Common myeloid progenitor, CD34-positive (primary cell): Measurements from ENCODE around the gene SLCO3A1.

Experiments
- CTCF ChIA-PET: fragments of 350-600 bp; sonication (Branson Sonifier 250); formaldehyde crosslinking; loops from one replicate; lab custom pipeline; 2021; ENCODE audit warnings: antibody characterized with exemption; lab: Charles Lee
- POLR2A ChIA-PET: fragments of 350-600 bp; sonication (Branson Sonifier 250); formaldehyde crosslinking; loops from one replicate; lab custom pipeline; 2021; ENCODE audit warnings: antibody characterized with exemption; lab: Charles Lee
- DNase-seq, 3 donors: peaks; one replicate each; pipeline versions ENCODE4 v3.0.0 to v3.0.0-alpha.2; 2013
- H3K27ac ChIP-seq, 2 experiments: 1 replicate in 1 of 2; 2 replicates in 1 of 2; pipeline ENCODE4 v1.7.0; 2013; ENCODE audit warnings: inconsistent platforms in 2 of 2, low read length in 2 of 2, mild to moderate bottlenecking in 2 of 2, low read depth in 1 of 2, moderate library complexity in 1 of 2; ENCODE audit not compliant: severe bottlenecking in 2 of 2, insufficient read depth in 1 of 2, poor library complexity in 1 of 2
- H3K27me3 ChIP-seq, 5 experiments: replicated peaks in 2 of 5; 1 replicate in 3 of 5; 2 replicates in 2 of 5; pipeline versions ENCODE4 v1.6.1 to v1.7.0; 2013; ENCODE audit warnings: low read length in 4 of 5, mild to moderate bottlenecking in 2 of 5, moderate library complexity in 2 of 5, inconsistent platforms in 1 of 5; ENCODE audit not compliant: insufficient read depth in 5 of 5, control insufficient read depth in 4 of 5
- H3K36me3 ChIP-seq, 4 experiments: 1 replicate in 2 of 4; 2 replicates in 2 of 4; pipeline versions ENCODE4 v1.6.1 to v1.7.0; 2013; ENCODE audit warnings: low read length in 3 of 4, control low read depth in 1 of 4, mild to moderate bottlenecking in 1 of 4; ENCODE audit not compliant: control insufficient read depth in 4 of 4, insufficient read depth in 4 of 4
- H3K4me1 ChIP-seq, 4 experiments: 1 replicate in 3 of 4; 2 replicates in 1 of 4; pipeline versions ENCODE4 v1.6.1 to v1.7.1; 2013; ENCODE audit warnings: low read length in 3 of 4, mild to moderate bottlenecking in 3 of 4, control low read depth in 1 of 4, inconsistent platforms in 1 of 4, moderate library complexity in 1 of 4; ENCODE audit not compliant: control insufficient read depth in 4 of 4, insufficient read depth in 4 of 4; ENCODE audit errors: control extremely low read depth in 1 of 4
- H3K4me3 ChIP-seq, 7 experiments: 1 replicate in 4 of 7; 2 replicates in 3 of 7; pipeline versions ENCODE4 v1.5.1 to v1.7.0; 2013; ENCODE audit warnings: mild to moderate bottlenecking in 7 of 7, low read length in 6 of 7, moderate library complexity in 6 of 7, inconsistent platforms in 2 of 7, low read depth in 2 of 7, control low read depth in 1 of 7; ENCODE audit not compliant: insufficient read depth in 4 of 7, control insufficient read depth in 1 of 7; ENCODE audit errors: extremely low read depth in 1 of 7
- H3K9me3 ChIP-seq, 5 experiments: 1 replicate in 4 of 5; 2 replicates in 1 of 5; pipeline versions ENCODE4 v1.6.1 to v1.7.1; 2013; ENCODE audit warnings: low read length in 4 of 5, mild to moderate bottlenecking in 2 of 5, inconsistent platforms in 1 of 5, low read depth in 1 of 5, moderate library complexity in 1 of 5; ENCODE audit not compliant: control insufficient read depth in 4 of 5, insufficient read depth in 2 of 5; ENCODE audit errors: control extremely low read depth in 1 of 5
- WGBS: methylation state at CpG from one replicate; pipeline ENCODE4 v1.1.5; 2013; ENCODE audit not compliant: insufficient coverage; 5-methylcytosine and 5-hydroxymethylcytosine counted together

The SLCO3A1 gene

DNA sequence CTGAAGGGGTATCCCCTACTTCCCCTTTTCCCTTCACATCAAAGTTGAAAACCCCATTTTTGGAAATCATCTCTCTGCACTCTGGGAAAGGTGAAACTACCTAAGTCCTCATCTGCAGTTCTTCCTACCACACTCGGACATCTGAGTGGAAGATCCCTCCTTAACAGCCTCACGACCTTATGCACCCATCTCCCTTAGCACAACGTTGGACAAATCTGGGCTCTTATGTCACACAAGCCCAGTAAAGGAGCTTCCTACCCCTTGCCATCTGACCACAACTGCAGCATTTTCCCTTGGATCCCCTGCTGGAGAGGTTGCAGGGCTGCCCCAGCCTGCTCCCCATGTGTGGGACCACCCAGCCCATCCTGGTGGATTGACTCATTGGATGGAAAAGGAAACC is 288.1 kb downstream of the SLCO3A1 start:
- CTCF ChIA-PET, result no interaction called here
- H3K27ac ChIP-seq, result no peak overlapping the region
- no peaks in the 10 kb centered on the region for H3K4me1 ChIP-seq
- H3K36me3 ChIP-seq, result peaks cover 0 to 8% (median 4%) of the 10 kb centered on the region in 4 experiments
- H3K9me3 ChIP-seq, result peaks cover 0 to 6% (median 0%) of the 10 kb centered on the region in 5 experiments
- 95% methylated on average over 3 of the region's 3 CpGs for WGBS
- no peaks in the 10 kb centered on the region for H3K27me3 ChIP-seq
- peak in 1 of 3 donors; percentile 6 for DNase-seq
- H3K4me3 ChIP-seq, result no peak overlapping the region
- POLR2A ChIA-PET, result no interaction called here

DNA sequence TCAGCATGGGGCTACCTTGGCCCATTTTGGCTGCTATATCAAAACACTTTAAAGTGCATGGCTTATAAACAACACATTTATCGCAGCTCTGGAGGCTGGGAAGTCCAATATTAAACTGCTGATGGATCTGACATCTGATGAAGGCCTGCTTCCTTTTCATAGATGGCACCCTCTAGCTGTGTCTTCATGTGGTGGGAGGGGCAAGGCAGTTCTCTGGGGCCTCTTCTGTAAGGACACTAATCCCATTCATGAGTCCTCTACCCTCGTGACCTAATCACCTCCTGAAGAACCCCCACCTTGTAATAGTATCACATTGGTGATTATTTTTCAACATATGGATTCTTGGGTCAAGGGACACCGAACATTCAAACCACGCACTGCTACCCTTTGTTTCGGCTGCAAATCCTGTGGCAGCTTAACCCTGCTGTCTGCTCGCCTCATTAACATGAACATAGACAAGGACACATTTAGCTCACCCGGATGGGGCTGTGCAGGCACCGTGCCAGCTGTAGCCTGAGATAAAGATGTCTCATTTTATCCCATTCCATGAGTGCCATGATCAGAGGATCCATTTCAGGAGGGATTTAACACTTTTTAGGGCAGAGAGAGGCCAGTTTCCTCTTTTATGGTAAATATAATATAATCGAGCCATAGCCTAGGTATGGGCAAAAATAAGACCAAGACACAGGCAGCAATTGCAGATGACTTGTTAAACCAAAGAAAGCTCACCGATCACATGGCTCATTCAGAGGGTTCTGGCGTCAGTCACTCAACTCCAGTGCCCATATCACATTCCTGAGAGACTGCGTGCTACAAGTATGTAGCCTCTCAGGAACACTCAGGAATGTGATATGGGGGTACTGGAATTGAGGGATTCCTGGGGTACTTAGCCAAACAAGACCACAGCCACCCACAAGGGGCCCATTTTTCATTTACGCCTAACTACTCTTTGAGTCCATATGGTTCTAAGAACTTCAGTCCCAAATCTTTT is 289.0 kb downstream of the SLCO3A1 start:
- Histone ChIP-seq H3K4me3 (no peak overlapping the region), H3K9me3 (peaks cover 0 to 6% (median 0%) of the 10 kb centered on the region in 5 experiments), H3K36me3 (peaks cover 0 to 14% (median 7%) of the 10 kb centered on the region in 4 experiments), H3K27me3 (no peaks in the 10 kb centered on the region), H3K4me1 (no peaks in the 10 kb centered on the region), H3K27ac (no peak overlapping the region)
- ChIA-PET CTCF (no interaction called here), POLR2A (no interaction called here)
- 92% methylated on average over 9 of the region's 13 CpGs for WGBS
- DNase-seq, result no peak

DNA sequence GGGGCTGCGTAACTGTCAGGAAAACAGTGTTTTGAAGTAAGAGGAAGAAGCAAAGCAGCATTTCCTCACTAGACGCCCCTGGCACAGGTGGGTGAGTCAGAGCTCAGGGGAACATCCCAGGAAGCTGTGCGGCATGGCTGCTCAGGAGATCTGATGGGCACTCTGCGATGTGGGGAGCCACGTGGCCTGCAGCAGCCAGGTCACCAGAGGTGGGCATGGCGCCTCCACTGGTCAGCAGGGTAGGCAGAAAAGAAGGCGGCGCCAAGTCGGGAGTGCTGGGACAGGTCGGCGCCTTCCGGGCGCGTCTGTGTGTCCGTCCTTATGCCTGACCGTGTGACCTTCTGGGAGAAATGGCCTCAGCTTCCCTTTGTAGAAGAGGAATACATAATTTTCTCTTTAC is 290.3 kb downstream of the SLCO3A1 start:
- no peak overlapping the region for H3K4me3 ChIP-seq
- WGBS, result 95% methylated on average over 11 of the region's 16 CpGs
- no peak for DNase-seq
- H3K36me3 ChIP-seq, result peaks cover 2 to 19% (median 9%) of the 10 kb centered on the region in 4 experiments
- ChIA-PET CTCF (no interaction called here), POLR2A (no interaction called here)
- no peak overlapping the region for H3K27ac ChIP-seq
- H3K27me3 ChIP-seq, result no peaks in the 10 kb centered on the region
- H3K4me1 ChIP-seq, result no peaks in the 10 kb centered on the region
- H3K9me3 ChIP-seq, result peaks cover 0 to 6% (median 0%) of the 10 kb centered on the region in 5 experiments

DNA sequence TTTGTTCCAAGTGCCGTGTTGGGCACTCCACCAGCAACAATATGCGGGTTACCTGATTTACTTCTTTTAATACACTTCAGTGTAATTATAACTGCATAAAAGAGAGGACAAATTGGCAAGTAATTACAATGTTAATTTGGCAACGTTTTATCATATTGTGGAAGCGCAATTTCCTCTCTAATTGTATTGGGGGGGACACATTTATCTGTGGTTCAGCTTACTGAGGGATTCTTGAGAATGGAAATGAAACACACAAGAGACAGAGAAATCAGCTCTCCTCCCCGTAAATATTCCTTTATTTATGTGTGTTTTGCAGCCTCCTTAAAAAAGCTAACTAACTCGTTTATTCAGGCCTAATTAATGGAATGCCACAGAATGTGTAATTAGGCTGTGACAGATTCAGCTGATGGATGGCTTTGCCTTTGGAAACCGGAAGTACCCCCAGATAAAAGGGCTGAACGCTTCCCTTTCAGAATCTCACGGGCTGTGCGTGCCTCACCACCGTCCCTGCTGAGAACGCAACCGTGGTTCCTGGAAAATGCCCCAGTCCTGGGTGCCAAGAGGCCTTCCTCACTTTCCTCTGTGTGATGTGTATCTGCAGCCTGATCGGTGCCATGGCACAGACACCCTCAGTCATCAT is 293.1 kb downstream of the SLCO3A1 start:
- no peak for DNase-seq
- no peak overlapping the region for H3K27ac ChIP-seq
- peaks cover 0 to 6% (median 0%) of the 10 kb centered on the region in 5 experiments for H3K9me3 ChIP-seq
- no peak overlapping the region for H3K4me3 ChIP-seq
- H3K4me1 ChIP-seq, result no peaks in the 10 kb centered on the region
- 76% methylated on average over 8 of the region's 14 CpGs for WGBS
- H3K36me3 ChIP-seq, result peaks cover 4 to 24% (median 12%) of the 10 kb centered on the region in 4 experiments
- ChIA-PET POLR2A (no interaction called here), CTCF (interaction anchor here (1.0 kb wide), 1 partner anchor 49 kb away, joined by 4 read pairs; no protein-coding TSS in a partner anchor)
- H3K27me3 ChIP-seq, result no peaks in the 10 kb centered on the region

DNA sequence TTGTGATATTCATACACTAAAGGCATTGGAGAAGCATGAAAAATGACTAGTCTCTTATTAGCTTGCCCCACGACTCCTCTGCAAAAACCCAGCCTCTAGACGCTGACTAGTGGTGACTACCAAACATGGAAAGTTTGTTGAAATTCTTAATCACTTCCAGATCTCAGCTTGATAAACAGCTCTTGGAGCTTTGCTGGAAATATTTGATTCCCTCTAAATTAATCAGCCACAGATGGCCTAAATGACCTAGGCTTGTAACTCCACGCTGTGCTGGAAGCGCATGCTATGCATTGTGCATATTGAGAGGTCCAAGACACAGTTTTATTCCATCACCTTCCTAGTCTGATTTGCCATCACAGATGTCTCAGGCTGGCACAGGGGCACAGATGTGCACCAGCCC is 295.5 kb downstream of the SLCO3A1 start:
- Histone ChIP-seq H3K9me3 (peaks cover 0 to 3% (median 0%) of the 10 kb centered on the region in 5 experiments), H3K4me3 (no peak overlapping the region), H3K36me3 (peaks cover 5 to 30% (median 15%) of the 10 kb centered on the region in 4 experiments), H3K27ac (no peak overlapping the region), H3K27me3 (no peaks in the 10 kb centered on the region), H3K4me1 (no peaks in the 10 kb centered on the region)
- ChIA-PET CTCF (no interaction called here), POLR2A (no interaction called here)
- WGBS, result 96% methylated on average over 4 of the region's 4 CpGs
- no peak for DNase-seq

DNA sequence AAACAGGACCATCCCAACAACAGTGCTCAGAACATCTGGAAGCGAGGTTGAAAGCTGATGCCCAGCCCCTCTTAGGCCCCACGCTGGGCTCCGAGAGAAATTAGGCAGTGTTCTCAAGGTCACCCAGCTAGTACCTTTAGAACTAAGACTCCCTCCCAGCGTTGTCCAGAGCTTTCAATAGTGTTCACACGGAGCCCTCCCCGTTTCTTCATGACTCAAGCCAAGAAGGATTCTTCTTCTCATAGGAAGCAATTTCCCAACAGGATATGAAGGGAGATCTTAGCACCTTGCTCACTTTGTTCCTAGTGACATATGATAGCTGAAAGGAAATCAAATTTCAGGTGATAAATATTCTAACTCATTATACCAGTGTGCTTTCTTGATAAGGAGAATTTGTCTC is 296.0 kb downstream of the SLCO3A1 start:
- CTCF ChIA-PET, result no interaction called here

More for the DNA sequence above, 296.0 kb downstream of the SLCO3A1 start:
- H3K36me3 ChIP-seq, result peaks cover 5 to 26% (median 15%) of the 10 kb centered on the region in 4 experiments
- no peak for DNase-seq
- H3K9me3 ChIP-seq, result no peaks in the 10 kb centered on the region
- H3K4me1 ChIP-seq, result no peaks in the 10 kb centered on the region
- WGBS, result 100% methylated on average over 3 of the region's 6 CpGs
- no peak overlapping the region for H3K4me3 ChIP-seq
- no peak overlapping the region for H3K27ac ChIP-seq
- POLR2A ChIA-PET, result interaction anchor here (0.6 kb wide), 1 partner anchor 993 kb away, joined by 5 read pairs; no protein-coding TSS in a partner anchor
- no peaks in the 10 kb centered on the region for H3K27me3 ChIP-seq
